GM18511 (cell line): ENCODE results near the gene HK1.
A peak's percentile ranks its signal among the peaks of the same experiment; 100 is the strongest.

Experiments used
- ATAC-seq: cut with Tn5 transposase; IDR thresholded peaks from one replicate; pipeline ENCODE4 v1.9.1; 2021; ENCODE audit warnings: mild to moderate bottlenecking, moderate library complexity; ENCODE audit not compliant: unreplicated experiment

HK1 gene

GRCh38 chr10:69400936-69401335 lies 122.6 kb downstream of the HK1 start:
- no peak for ATAC-seq

DNA sequence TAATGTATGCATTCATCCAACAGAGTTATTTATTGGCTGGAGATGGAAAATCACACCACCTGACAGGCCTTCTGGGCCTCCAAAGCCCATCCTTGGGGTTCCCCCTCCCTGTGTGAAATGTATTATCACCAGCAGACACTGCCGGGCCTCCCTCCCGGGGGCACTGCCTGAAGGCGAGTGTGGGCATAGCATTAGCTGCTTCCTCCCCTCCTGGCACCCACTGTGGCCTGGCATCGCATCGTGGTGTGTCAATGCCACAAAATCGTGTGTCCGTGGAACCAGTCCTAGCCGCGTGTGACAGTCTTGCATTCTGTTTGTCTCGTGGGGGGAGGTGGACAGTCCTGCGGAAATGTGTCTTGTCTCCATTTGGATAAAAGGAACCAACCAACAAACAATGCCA lies 123.1 kb downstream of the HK1 start:
- ATAC-seq: no peak

DNA sequence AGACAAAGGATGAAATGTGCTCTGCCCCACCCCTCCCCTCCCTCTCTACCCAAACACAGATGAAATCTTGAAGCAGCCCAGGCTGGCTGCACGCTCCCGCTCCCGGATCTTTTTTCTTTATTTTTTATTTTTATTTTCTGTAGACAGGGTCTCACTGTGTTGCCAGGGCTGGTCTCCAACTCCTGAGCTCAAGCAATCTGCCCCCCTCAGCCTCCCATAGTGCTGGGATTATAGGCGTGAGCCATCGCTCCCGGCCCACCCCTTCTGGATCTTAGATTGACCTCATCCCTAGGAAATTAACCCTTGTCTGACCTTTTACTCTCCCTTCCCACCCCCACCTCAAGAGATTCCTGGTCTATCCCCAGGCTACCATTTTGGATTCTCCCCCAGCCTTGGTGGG lies 124.1 kb downstream of the HK1 start:
- no peak for ATAC-seq

DNA sequence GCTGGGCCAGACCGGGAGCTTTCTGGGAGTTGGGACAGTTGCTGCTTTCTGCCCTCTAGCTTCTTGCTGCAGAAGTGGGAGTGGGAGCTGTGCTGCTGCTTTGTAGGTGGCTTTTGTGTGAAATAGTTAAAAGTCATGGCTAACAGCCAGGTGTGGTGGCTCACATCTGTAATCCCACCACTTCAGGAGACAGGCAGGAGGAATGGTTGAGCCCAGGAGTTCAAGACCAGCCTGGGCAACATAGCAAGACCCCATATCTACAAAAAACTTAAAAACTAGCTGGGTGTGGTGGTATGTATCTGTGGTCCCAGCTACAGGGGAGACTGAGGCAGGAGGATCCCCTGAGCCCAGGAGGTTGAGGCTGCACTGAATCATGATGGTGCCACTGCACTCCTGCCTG lies 124.8 kb downstream of the HK1 start:
- ATAC-seq: no peak

- no peak for ATAC-seq
Measured at GRCh38 chr10:69403519-69403918, 125.2 kb downstream of the HK1 start.

DNA sequence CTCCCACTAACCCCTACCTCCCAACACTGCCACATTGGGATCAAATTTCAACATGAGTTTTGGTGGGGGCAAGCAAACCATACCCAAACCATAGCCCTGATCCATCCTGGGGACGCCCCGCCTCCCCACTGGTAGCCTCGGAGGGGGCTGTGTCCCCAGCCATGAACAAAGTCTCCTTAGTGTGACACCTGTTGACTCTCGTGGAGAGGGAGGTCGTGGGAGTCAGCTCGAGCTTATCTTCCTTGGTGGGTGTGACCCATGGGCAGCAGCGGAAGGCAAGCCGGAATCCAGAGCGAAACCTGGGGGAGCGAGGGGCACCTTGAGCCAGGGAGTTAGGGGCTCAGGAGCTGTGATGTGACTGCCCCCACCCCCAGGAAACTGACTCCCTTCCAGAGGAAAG lies 126.5 kb downstream of the HK1 start:
- ATAC-seq: no peak

- ATAC-seq: no peak
Measured at GRCh38 chr10:69405221-69405620, 126.9 kb downstream of the HK1 start.

GRCh38 chr10:69406302-69406811 lies 128.1 kb downstream of the HK1 start:
- no peak for ATAC-seq

- ATAC-seq: no peak
Measured at GRCh38 chr10:69406816-69407580, 128.7 kb downstream of the HK1 start.

GRCh38 chr10:69407621-69408301 lies 129.5 kb downstream of the HK1 start:
- ATAC-seq: no peak

DNA sequence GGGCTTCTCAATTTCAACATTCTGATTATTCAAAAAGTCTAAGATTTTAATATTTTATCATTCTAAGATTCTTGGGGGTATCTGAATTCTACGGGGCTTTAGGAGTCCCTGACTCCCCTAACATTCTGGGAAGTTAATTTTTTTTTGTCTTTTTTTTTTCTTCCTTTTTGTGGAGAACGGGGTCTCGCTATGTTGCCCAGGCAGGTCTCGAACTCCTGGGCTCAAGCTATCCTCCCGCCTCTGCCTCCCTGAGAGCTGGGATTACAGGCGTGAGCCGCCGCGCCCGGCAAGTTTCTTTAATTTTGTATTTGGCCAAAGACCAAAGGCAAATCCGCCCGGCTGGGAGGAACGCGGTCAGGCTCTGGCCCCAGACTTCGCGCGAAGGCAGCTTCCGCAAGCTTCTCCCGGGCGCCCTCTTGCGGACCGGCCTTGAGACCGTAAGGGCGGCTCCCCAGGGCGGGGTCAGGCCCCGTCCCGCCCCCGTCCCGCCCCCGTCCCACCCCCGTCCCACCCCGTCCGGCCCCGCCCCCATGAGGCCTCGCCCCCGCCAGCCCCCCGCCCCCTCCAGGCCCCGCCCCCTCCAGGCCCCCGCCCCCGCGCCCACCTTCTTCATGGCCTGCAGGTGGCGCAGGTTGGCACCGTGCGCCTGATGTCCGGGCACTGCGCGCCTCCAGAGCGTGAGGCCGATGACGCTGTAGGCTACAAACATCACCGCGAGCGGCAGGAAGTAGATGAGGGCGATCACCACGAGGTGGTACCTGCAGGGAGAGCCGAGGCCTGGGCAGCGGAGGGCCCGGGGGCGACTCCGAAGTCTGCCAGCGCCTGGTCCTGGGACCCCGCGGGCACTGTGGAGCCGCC lies 130.3 kb downstream of the HK1 start:
- ATAC-seq: peak; percentile 81

GRCh38 chr10:69409176-69409495 lies 130.8 kb downstream of the HK1 start:
- no peak for ATAC-seq

DNA sequence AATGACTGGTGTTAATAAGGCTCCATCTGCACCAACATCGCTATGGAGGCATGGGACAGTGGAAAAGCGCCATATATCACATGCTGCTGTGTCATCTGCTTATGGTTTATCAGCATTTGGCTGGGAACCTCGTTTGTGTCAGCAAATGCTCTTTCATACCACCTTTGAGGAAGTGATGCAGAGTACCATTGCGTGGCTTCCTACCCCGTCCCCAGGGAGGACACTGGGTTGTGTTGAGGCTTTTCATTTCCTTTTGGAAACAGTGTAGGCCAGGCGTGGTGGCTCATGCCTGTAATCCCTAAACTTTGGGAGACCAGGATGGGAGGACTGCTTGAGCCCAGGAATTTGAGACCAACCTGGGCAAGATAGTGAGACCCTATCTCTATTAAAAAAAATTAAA lies 131.7 kb downstream of the HK1 start:
- ATAC-seq: peak; percentile 34

DNA sequence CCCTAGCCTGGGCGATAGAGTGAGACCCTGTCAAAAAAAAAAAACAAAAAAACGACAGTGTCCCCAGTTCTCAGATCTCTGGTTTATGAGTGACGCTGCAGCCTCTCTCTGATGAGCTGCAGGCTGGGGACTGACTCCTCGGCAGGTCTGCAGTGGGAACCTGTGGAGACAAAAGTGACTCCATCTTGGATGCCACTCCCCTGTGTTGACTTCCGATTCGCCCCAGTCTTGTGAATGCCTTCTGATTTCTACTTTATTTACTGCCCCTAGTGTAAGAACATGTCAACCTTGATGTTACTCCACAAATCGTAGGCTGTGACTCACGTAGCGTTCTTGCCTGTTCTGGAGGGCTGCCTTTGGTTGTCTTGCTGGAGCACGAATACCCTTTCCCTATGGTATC lies 132.2 kb downstream of the HK1 start:
- ATAC-seq: no peak

- no peak for ATAC-seq
Measured at GRCh38 chr10:69411476-69411875, 133.2 kb downstream of the HK1 start.

DNA sequence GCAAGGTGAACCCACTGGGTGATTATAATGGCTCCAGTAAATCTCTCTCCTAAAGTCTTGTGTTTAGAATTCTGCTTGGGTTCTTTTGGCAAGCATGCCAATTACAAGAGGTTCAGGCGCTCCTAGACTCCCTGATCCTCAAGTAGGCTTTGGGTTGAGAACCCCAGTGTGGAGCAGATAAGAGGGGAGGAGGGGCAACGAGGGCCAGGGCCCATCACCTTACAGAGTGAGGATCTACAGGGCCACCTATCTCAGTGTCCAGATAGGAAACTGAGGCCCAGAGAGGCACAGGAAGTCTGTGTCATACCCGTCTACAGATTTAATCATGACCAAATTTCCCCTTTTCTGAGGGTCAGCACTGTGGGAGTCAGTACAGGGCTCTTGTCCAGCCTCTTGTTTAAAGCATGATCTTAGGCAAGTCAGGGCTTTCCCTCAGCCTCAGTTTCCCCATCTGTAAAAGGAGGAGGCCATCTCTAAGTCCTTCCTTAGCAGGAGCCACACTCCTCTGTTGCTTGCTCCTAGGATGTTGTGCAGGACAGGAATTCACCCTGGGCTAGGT lies 134.0 kb downstream of the HK1 start:
- no peak for ATAC-seq

DNA sequence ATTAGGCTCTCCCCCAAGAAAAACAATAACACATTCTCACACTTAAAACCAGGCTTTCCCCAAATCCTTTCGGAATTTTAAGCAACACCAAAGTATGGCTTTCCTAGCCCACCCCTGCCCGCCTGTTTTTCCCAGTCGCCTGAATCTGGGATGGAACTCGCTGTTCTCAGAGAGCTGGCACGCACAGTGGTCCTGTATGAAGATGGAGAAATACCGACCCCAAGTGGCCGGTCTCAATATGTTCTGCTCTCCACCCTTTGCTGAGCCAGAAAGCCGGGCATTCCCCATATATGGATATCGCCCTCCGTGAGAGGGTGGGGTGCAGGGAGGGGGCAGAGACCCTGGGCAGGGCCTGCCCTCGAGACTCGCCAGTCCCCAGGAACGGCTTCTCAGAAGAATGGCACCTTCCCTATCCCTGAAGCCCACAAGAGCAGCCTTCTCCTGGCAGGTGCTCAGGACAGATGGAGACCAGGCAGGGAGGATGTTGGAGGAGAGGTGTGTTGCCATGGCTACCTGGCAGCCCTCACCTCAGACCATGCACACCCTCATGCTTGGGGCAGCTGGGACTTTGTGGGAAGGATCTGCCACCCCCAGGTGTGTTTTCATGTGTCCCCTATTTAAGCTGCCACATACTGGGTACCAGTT lies 135.0 kb downstream of the HK1 start:
- ATAC-seq: no peak

- ATAC-seq: no peak
Measured at GRCh38 chr10:69414036-69415018, 136.0 kb downstream of the HK1 start.

- no peak for ATAC-seq
Measured at GRCh38 chr10:69415049-69415448, 136.8 kb downstream of the HK1 start.

DNA sequence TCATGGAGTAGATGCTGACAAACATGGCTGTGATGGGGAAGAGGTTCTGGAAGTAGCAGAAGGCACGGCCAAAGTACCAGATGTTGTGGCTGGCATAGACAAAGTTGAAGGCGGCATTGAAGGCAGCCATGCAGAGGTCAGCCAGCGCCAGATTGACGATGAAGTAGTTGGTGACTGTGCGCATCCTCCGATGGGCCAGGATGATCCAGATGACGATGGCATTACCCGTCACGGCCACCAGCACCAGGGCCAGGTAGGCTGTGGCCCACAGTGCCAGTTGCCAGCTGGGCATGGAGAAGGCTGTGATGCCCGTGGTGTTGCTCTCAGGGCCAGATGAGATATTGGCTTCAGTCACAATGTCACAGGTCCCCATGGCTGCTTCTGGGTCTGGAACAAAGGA lies 137.7 kb downstream of the HK1 start:
- ATAC-seq: no peak
